ENCODE data around the gene STK32B. TPM values are rescaled to one million over a fixed set of nuclear protein-coding genes. Genes with fewer than 3 reads are reported as not detected.

The STK32B gene
- total and polyA plus RNA-seq, 2 donors (not counting 3 experiments of a cell fraction or from before 2014, with no cell fraction given): 5.6 to 7.8 TPM

DNA sequence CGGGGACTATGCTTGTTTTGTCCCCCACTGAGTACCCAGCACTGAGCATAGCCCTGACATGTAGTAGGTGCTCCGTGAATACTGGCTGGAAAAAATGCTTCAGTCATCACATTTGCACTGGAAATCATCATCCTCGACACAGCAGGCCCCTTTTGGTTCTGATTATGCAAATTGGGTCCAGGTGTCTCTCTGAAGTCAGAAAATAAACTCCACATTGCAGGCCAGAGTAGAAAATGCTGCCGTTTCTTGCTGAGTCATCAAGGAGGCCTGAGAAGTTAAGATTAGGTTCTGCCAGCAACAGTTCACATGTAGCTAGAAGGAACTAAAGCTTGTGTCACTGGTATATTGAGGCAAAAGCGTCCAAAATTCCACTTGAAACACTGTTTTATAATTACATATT, 15.0 kb upstream of the STK32B start:
- Histone ChIP-seq H3K9me3 (replicated peaks; ENCODE audit: control insufficient read depth, insufficient read depth, low read length) (no peaks in the 10 kb centered on the region), H3K27me3 (ENCODE audit: control insufficient read depth in 2 of 2, insufficient read depth in 2 of 2, low read length in 2 of 2) (no peaks in the 10 kb centered on the region), H3K4me1 (ENCODE audit: control insufficient read depth, extremely low read depth, insufficient read depth, low read length) (peaks cover 52% of the 10 kb centered on the region), H4K20me1 (replicated peaks; ENCODE audit: control insufficient read depth, extremely low read depth, insufficient read depth, low read length) (no peaks in the 10 kb centered on the region), H3K79me2 (ENCODE audit: control insufficient read depth, insufficient read depth, low read length) (no peaks in the 10 kb centered on the region), H3K36me3 (ENCODE audit: control insufficient read depth in 2 of 2, extremely low read depth in 1 of 2, insufficient read depth in 2 of 2, low read length in 2 of 2) (no peaks in the 10 kb centered on the region), H3K4me2 (ENCODE audit: insufficient read depth, low read length) (no peak overlapping the region), H3K27ac (ENCODE audit: insufficient read depth, low read depth, low read length) (no peak overlapping the region), H3K9me1 (replicated peaks; ENCODE audit: control insufficient read depth, extremely low read depth, insufficient read depth, low read length) (no peaks in the 10 kb centered on the region), H3K4me3 (replicated peaks in 1 of 3; ENCODE audit: insufficient read depth in 1 of 3, low read depth in 1 of 3, low read length in 3 of 3) (no peak overlapping the region), H2AFZ (ENCODE audit: low read depth, low read length) (no peak overlapping the region), H3K9ac (replicated peaks; ENCODE audit: extremely low read depth, insufficient read depth, low read length) (no peak overlapping the region)
- ChIA-PET POLR2A (interaction anchor here (0.7 kb wide), 1 partner anchor 14 kb away, joined by 7 read pairs; no protein-coding TSS in a partner anchor), CTCF (interaction anchor here (0.6 to 2.4 kb wide), 3 partner anchors 13 to 18 kb away, joined by 3 to 9 read pairs (median 3); partner anchors contain the start of gene STK32B)
- FAIRE-seq (no peak), DNase-seq (ENCODE audit: low read depth, low spot score) (no peak)
- no TSS peak for BruUV-seq (replicated peaks)
- dilution Hi-C loops (cut with MboI; ENCODE audit: extremely low pct_ligation_motif_present, low sequenced_read_pairs): no loop called here
- no peak for TF ChIP-seq MAX (IDR thresholded peaks at IDR 0.05; ENCODE audit: insufficient read depth, insufficient read length)
- no peak for TF ChIP-seq JUN (IDR thresholded peaks at IDR 0.05; ENCODE audit: borderline replicate concordance, insufficient read depth, insufficient read length, low read depth)
- TF ChIP-seq, protein P1, sequence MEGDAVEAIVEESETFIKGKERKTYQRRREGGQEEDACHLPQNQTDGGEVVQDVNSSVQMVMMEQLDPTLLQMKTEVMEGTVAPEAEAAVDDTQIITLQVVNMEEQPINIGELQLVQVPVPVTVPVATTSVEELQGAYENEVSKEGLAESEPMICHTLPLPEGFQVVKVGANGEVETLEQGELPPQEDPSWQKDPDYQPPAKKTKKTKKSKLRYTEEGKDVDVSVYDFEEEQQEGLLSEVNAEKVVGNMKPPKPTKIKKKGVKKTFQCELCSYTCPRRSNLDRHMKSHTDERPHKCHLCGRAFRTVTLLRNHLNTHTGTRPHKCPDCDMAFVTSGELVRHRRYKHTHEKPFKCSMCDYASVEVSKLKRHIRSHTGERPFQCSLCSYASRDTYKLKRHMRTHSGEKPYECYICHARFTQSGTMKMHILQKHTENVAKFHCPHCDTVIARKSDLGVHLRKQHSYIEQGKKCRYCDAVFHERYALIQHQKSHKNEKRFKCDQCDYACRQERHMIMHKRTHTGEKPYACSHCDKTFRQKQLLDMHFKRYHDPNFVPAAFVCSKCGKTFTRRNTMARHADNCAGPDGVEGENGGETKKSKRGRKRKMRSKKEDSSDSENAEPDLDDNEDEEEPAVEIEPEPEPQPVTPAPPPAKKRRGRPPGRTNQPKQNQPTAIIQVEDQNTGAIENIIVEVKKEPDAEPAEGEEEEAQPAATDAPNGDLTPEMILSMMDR (IDR thresholded peaks at IDR 0.05; ENCODE audit: extremely low read depth in 1 of 2, insufficient read depth in 1 of 2, low read depth in 1 of 2, low read length in 2 of 2): no peak
- TF ChIP-seq FOS (IDR thresholded peaks at IDR 0.05; ENCODE audit: borderline replicate concordance, insufficient read depth, low read length): no peak
- TF ChIP-seq GATA2 (IDR thresholded peaks at IDR 0.05; ENCODE audit: insufficient read depth, insufficient read length, low read depth, low read length): no peak
- TF ChIP-seq POLR2A (IDR thresholded peaks at IDR 0.05; ENCODE audit: low read depth, low read length): no peak
- TF ChIP-seq MYC (IDR thresholded peaks at IDR 0.05; ENCODE audit: low read depth, low read length): no peak
- no peak for TF ChIP-seq EZH2 (IDR thresholded peaks at IDR 0.05; ENCODE audit: borderline replicate concordance, low read depth, low read length, severe bottlenecking)
- TF ChIP-seq POLR2AphosphoS5 (IDR thresholded peaks at IDR 0.05; ENCODE audit: insufficient read depth, low read depth, low read length): no peak
- intact Hi-C loops (cut with micrococcal nuclease): loop anchor here (10.0 kb wide), 1 partner anchor 1239 kb away; no protein-coding TSS in a partner anchor

Measured in endothelial cell of umbilical vein (primary cell).